Adipose tissue (tissue), 3 donors: ENCODE results near the gene C3orf62. TPM values are rescaled to one million over a fixed set of nuclear protein-coding genes. Genes with fewer than 3 reads are reported as not detected.

ENCODE experiments used
- H3K27ac ChIP-seq: one replicate; pipeline ENCODE4 v1.5.1; 2013; ENCODE audit warnings: low read depth, low read length
- WGBS, 3 donors: extraction: QIAGEN DNeasy Blood & Tissue Kit; methylation state at CpG; one replicate each; pipeline ENCODE4 v1.1.7; 2013; 5-methylcytosine and 5-hydroxymethylcytosine counted together
- polyA plus RNA-seq, 3 donors: library from polyadenylated mRNA; stranded (reverse); fragments of 200-250 nt; gene quantifications; one replicate each; pipeline ENCODE4 v1.2.3, GENCODE V29; 2013
- donor health status: healthy with polysubstance abuse.
- donor health status: Bipolar disorder and iron deficiency.
- donor health status: healthy.

C3orf62 gene
- polyA plus RNA-seq, result 1 to 10 TPM; 1.9 to 4.2 (median 3.9) TPM

DNA sequence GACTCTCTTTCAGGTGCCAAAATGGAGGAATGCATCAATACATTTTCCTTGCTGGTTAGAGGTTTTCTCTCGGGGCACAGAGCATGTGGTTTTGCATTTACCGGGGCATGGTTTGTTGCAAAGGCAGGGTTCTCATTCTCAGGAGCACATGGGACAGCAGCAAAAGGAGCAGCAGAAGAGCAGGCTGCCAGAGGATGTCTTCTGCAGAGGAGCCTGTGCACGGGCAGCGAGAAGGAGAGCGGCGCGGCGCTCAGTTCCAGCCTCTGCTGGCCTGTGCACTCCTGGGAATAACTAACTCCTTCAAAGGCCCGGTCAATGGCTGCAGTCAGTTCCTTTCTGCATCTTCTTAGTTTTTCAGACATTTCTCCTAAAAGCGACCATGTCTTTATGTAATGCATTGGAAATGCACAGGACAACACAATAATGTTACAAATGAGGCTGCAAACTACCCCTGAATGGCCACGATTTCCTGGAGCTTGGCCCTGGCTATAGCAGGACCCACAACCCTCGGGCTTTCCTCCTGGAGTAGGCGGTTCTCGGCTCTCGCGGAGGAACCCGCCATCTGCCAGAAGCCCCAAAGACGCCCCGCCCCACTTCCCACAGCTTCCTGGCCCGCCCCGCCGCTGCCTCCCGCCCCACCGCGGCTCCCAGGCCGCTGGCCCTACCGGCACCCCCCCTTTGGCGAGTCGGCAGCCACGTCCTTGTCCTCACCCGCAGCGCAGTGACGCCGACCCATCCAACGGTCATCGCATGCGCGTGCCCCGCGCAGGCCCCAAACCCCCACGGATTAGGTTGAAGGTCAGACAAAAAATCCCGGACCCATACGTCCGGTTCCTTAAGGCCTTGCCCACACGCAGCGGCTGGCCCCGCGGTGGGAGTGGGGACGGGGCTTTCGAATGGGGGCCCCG is at the start of gene C3orf62:
TSS of gene C3orf62 (minus strand) at position 758 of the 908 bp plus-strand sequence. CDS start at position 398, 360 bp downstream.
- WGBS, 3 donors, result 2 to 4% (median 3%) methylated on average over 50 to 51 of the region's 51 CpGs
- H3K27ac ChIP-seq, result peak within 1 kb of the TSS; percentile 57

DNA sequence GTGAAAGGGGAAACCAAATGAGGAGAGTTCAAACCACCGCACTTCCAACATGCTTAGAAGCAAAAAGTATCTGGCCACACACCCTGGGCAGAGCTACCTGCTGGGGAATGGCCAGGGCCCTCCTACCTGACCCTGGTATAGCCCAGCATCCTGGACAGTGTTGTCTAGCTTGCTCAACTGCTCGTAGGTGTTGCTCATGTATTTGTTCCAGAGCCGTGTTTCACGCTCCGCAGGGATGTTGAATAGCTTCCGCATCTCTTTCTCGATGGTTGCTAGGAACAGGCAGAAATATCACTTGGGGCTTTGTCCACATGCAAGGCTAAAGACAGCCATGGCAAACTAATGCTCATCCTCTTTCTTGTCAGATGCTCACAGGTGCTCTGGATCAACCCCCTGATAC is 47.7 kb upstream of the C3orf62 start:
- H3K27ac ChIP-seq, result no peak overlapping the region
- WGBS, 3 donors, result 89 to 95% (median 89%) methylated on average over 7 of the region's 7 CpGs

DNA sequence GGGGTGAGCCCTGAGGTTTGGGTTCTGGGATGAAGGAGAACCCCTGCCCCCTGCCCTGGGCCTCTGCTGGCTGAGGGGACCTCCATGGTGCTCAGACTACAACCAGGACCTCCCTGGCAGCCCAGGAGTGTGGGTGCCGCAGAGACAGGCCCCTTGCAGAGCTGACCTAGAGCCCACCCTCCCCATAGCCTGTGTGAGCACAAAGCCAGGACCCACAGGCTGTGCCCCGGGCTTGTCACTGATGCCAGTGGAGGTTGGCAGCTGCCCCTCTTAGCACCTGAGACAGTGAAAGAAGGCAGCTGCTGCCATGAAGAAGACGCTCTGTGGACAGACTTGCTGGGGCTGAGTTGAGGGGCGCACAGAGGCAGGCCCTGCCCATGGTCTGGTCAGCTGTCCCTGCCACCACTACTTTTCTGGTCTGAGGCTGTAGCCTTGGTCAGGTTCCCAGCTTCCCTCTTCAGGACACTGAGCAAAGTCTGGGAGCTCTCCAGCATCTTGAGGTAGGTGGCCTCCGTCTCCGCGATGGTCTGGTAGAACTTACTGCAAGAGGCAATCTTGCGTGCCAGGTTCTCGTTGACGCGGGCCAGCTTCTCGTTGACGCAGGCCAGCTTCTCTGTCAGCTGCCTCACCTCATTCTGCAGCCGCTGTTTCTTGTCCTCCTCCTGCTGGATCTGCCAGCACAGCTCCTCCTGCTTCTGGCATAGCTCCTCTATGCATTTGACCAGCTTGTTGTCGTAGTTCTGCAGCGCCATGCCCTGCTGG is 39.8 kb upstream of the C3orf62 start:
- no peak overlapping the region for H3K27ac ChIP-seq
- WGBS, 3 donors, result 90 to 97% (median 92%) methylated on average over 16 of the region's 16 CpGs

DNA sequence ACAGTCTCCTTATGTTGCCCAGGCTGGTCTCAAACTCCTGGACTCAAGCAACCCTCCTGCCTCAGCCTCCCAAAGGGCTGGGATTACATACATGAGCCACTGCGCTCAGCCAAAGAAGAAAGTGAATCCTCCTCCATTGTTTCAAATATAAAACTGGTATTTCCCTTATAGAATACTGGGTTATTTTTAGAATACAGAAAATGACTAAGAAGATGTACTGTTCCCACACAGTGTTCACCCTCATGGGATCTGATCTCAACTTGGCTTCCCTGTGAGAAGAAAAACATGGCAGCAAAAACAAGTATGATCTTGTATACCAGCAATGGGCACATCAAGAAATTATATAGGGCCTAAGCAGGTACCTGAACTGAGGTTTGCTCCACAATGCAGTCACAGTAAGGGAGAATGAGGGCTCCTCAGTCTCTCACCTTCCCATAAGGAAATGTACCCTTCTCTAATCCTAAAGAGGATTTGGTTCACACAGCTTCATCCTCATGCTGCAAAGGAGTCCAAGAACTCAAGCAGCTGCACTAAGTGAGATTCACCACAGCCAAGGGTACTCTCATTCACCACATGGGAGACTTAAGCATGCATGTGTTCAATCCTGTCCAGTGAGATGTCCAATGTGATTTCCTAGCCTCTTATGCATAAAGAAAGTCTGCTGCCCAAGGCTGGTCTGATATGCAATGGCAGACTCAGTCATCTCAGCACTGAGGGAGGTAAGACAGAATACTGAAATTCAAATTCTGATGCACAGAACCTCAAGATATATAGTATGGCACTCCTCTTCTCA is 37.1 kb upstream of the C3orf62 start:
- H3K27ac ChIP-seq, result no peak overlapping the region

DNA sequence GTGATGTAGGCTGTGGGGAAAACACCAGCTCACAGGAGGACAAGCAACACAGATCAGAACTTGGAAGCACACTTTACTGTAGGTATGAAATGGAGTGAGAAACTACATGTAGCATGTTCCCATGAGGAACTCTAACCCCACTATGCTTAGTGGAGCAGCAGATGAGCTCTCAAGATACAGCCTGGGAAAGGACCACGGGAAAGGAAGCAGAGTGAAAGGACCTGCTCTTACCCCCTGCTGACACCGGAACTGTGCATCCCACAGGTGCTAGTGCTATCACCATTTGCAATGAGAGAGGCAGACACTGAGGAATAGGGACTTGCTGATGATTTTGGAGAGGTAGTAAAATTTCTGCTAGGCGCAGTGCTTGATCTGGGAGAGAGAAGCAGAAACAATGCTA is 34.3 kb upstream of the C3orf62 start:
- 90 to 97% (median 94%) methylated on average over 3 of the region's 3 CpGs for WGBS, 3 donors
- H3K27ac ChIP-seq, result no peak overlapping the region

More for the DNA sequence above, 37.1 kb upstream of the C3orf62 start:
- 88 to 93% (median 91%) methylated on average over 1 of the region's 1 CpG for WGBS, 3 donors

DNA sequence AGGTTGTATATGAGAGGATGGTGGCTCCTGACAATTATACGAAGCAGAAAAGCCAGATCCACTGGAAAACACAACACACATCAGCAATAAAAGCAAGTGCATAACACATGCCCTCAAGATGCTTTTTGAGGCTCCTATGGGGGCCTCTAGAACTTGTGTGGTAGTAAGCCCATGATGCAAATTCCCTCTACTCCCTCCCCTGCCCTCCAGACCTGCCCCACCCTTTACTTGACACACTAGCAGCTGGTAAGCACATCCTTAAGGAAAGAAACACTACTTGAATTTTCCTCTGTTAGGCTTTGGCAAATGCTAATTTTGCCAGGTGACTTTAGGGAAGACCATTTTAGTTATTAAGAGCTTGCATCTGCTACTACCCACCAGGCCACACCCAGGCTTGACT is 33.6 kb upstream of the C3orf62 start:
- 97 to 100% (median 100%) methylated on average over 1 of the region's 1 CpG for WGBS, 3 donors
- H3K27ac ChIP-seq, result no peak overlapping the region

DNA sequence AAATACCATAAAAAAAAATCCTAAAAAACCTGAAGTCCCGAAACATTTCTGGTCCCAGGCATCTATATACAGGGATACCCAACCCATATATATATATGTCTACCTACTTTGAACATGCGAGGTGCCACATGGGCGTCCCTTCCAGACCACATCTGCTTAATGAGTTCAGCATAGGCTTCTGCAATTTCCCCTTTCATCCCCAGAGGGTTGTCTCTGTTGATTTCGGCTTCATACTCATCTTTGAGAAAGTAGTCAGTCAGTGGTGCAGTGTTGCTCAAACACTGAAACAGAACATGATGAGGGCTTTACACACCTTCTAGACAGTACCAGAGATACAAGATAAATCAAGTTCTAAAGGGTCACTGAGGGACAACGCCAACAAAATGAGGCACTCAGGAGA is 28.6 kb upstream of the C3orf62 start:
- 78 to 91% (median 85%) methylated on average over 5 of the region's 5 CpGs for WGBS, 3 donors
- H3K27ac ChIP-seq, result no peak overlapping the region

DNA sequence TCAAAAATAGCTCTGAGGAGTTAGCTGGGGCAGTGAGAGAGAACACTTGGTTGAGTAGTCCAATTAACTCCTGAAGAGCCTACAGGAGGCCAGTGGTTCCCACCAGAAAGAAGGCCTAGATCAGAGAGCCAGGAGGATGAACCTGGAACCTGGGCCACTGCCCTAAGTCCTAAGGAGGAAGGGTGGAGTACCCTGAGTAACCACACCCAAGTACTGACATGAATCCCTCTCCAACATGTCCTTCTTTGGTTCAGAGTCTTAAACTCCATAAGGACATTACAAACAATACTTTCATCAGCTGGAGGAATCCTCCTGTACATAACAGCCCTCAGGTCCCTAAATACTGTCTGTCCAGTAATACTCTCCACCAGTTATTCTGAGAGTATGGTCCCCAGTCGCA is 25.6 kb upstream of the C3orf62 start:
- H3K27ac ChIP-seq, result no peak overlapping the region
- WGBS, 3 donors, result 87 to 95% (median 94%) methylated on average over 1 of the region's 1 CpG

DNA sequence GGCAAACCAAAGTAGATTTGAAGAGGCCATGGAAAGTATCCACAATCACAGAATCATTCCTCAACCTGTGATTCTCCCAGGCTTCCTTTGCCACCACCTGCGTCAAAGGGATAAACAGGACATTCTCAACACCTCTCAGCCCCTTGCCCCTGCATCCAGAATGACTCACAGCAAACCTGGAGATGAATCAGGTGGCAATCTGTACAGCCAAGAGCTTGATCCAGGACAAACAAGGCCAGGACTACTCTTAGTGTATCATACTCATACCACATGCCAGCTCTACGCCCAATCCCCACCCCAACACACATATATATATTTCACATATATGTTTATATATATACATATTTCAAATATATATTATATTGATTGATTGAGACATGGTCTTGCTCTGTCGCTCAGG is 23.6 kb upstream of the C3orf62 start:
- H3K27ac ChIP-seq, result no peak overlapping the region
- WGBS, 3 donors, result 85 to 99% (median 98%) methylated on average over 3 of the region's 3 CpGs

DNA sequence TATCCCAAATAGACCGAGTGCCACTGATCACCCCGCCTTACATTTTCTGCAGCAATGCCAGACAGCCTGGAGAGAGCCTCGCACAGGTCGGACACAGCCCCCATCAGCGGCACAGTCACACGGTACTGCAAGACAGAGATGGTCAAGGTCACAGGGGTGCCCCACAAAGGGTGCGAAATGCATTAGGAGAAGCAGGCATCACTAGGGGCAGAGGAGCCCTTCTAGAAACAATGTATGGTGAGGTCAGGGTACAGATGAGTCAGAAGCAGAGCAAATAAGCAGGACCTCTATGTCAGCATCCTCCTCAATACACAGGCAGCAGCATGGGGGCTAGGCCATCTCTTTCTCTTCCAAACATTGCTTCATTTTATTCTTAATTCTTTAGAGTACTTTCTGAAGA is 21.5 kb upstream of the C3orf62 start:
- WGBS, 3 donors, result 93 to 95% (median 93%) methylated on average over 7 of the region's 7 CpGs
- H3K27ac ChIP-seq, result no peak overlapping the region

DNA sequence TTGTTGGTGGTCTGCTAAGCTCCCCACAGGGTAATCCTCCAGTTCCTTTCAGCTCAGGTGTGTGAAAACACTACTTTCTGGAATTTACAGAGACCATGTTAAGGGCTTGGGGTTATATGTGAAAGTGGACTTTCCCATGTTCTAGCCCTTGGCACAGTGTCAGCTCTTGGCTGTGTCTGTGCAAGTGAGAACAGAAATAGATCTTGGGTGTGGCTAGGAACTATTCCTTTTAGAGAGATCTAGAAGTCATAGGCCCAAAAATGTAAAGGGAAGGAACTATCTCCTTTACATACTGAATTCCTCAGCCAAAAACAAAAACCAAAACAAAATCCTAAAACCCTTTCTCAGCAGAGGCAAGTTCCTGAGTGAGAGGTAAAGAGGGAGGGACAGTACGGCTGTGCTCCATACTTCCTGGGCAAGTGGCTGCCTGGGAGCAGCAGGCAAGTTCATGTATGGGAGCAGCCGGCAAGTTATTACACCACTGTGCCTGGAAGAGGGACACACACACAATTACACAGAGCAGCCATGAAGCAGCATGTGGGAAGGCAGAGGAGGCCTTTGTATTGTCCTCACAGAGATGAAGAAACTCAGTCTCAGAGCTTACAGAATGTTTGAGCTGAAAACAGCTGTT is 19.9 kb upstream of the C3orf62 start:
- H3K27ac ChIP-seq, result no peak overlapping the region
- 49 to 85% (median 75%) methylated on average over 2 of the region's 2 CpGs for WGBS, 3 donors

DNA sequence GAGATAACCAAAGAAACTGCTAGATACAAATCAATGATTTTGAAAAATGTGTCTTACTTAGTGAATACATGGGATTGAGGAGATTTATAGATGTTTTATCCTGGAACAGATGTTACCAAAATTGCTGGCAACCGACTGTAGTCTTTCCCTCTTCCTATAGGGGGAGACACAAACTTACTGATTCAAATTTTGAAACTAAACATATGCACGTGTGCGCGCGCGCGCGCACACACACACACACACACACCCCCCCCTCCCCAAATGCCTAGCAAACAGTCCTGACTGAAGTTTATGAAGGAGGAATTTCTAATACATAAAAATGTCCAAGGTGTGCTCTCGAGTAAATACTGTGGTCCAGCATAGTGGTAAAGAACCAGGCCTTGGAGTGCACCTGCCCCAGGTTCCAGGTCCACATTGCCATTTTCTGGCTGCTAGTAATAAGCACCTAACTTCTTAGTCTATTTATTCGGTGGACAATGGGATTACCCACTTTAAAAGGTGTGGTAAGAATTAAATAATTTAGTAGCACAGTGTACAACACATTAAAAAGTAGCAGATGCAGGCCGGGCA is 18.5 kb upstream of the C3orf62 start:
- no peak overlapping the region for H3K27ac ChIP-seq

DNA sequence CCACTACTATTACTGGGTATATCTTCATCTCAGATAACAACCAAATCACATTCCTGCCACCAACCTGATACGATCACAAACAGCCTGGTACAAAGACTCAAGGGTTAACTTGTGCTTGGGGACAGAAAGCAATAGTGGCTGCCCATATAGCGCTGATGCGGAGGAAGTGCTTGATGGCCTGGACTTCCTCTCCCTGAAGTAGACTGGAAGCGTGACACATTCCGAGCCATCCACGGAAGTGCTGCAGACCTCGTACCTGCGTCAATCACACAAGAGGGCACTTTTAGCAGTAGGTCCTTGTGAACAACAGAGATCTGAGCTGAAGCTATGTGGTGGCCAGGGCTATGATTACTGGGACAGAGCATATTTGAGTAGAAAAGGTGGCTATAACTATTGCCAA is 17.3 kb upstream of the C3orf62 start:
- H3K27ac ChIP-seq, result no peak overlapping the region
- 68 to 89% (median 70%) methylated on average over 8 of the region's 8 CpGs for WGBS, 3 donors

More for the DNA sequence above, 18.5 kb upstream of the C3orf62 start:
- WGBS, 3 donors, result 67 to 76% (median 71%) methylated on average over 11 of the region's 11 CpGs

DNA sequence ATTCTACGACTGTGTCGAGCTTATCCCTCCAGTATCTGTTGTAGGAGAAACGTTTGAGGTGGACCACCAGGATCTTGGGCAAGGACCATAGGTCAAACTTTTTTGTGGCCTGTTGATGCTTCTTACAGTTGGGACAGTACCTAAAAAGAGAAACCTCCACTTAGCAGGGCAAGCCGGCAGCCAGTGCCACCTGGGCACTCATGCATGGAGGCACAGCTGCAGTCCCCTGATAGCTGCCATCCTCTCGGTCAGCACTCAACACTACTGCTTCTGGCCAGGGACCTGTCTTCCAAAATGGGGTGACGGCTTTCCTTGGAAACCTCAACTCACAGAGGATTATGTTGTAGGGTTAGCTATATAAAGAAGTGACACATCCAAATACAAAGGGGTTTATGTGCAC is 7.0 kb upstream of the C3orf62 start:
- no peak overlapping the region for H3K27ac ChIP-seq
- WGBS, 3 donors, result 89 to 97% (median 92%) methylated on average over 6 of the region's 6 CpGs

DNA sequence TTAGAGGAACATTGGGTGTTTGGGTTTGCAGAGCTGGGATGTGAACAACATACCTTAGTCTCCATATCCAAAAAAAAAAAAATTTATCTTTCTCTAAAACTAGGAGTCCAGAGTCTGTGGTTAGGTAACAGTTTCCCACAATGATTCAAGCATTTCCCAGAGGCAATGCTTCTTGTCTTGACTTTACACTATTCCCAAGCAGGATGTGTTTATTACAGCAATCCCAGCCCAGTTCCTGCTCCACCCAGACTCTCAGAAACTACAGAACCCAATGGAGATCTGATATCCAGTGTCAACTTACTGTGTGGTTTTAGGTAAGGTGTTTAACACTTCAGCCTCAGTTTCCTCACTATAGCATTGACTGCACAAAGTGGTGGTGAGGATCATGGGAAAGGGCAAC is 2.3 kb upstream of the C3orf62 start:
- no peak overlapping the region for H3K27ac ChIP-seq

DNA sequence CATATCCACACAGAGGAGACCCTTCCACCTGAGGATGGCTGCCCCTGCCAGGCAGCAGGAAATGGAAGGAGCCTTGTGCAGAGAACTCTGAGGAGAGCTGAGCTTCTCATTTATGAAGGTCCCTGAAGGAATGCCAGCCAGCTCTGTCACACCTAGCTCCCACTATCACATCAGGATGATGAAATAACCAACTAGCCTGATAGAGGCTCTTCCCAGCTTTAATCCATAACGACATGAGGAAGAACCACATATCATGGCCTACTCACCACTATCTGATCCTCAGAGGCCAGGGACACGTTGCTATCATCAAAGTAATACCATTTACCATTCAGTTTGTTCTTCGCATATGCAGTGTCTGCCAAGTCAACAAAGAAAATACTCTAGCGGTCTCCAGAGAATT is 1.5 kb upstream of the C3orf62 start:
- no peak overlapping the region for H3K27ac ChIP-seq
- WGBS, 3 donors, result 45 to 53% (median 53%) methylated on average over 4 of the region's 4 CpGs

DNA sequence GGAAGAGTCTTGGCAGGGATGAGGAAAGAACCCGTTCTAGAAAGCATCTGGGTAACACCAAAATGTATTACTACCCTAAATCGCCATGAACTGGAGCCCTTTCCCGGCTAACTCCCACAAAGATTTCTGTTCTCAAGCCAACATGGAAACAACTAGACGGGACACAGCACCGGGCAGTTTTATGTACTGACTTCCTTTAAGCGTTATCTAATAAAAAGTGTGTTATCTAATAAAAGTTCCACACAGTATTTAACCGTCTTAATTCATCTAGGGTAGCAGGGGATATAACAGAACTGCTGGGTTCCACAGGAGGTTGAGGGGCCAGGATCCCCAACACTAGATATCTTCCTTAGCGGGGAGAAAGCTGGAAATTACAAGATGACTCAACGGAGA is 347 bp upstream of the C3orf62 start:
- 21 to 25% (median 25%) methylated on average over 9 of the region's 9 CpGs for whole genome bisulfite sequencing, 3 donors

More for the DNA sequence above, 347 bp upstream of the C3orf62 start:
- peak overlapping the region; percentile 57 for H3K27ac ChIP-seq
